NCI-H1694 treated with DMSO at 0.1 percent for 48 hours (cell line): ENCODE data around the gene C5orf22.
"Not testable (repeated sequence)": the region's sequence is repeated elsewhere in the genome, so short reads cannot be mapped to it uniquely, and the experiment has no call there.

Experiments
- DNase-seq: peaks from one replicate; lab custom pipeline; 2025; lab: John Stamatoyannopoulos, UW

C5orf22 gene

GRCh38 chr5:31554552-31554951, 22.5 kb downstream of the C5orf22 start:
- no peak for DNase-seq

- no peak for DNase-seq
Measured at GRCh38 chr5:31556461-31556860, 24.4 kb downstream of the C5orf22 start.

GRCh38 chr5:31559942-31560341, 27.8 kb downstream of the C5orf22 start:
- DNase-seq = no peak

GRCh38 chr5:31561946-31562345, 29.8 kb downstream of the C5orf22 start:
- DNase-seq = no peak

- no peak for DNase-seq
Measured at GRCh38 chr5:31563216-31563615, 31.1 kb downstream of the C5orf22 start.

- not testable (repeated sequence) for DNase-seq
Measured at GRCh38 chr5:31566362-31566761, 34.3 kb downstream of the C5orf22 start.

- no peak for DNase-seq
Measured at GRCh38 chr5:31568302-31568835, 36.3 kb downstream of the C5orf22 start.

GRCh38 chr5:31569068-31569467, 37.0 kb downstream of the C5orf22 start:
- no peak for DNase-seq

- no peak for DNase-seq
Measured at GRCh38 chr5:31573494-31574142, 41.5 kb downstream of the C5orf22 start.

- no peak for DNase-seq
Measured at GRCh38 chr5:31574772-31575171, 42.7 kb downstream of the C5orf22 start.

- DNase-seq = no peak
Measured at GRCh38 chr5:31577438-31577837, 45.3 kb downstream of the C5orf22 start.

GRCh38 chr5:31579558-31579957, 47.5 kb downstream of the C5orf22 start:
- DNase-seq = no peak

GRCh38 chr5:31581498-31582099, 49.5 kb downstream of the C5orf22 start:
- DNase-seq = peak; percentile 67

GRCh38 chr5:31583129-31583528, 51.0 kb downstream of the C5orf22 start:
- no peak for DNase-seq

GRCh38 chr5:31585166-31585894, 53.2 kb downstream of the C5orf22 start:
- DNase-seq = no peak

- DNase-seq = no peak
Measured at GRCh38 chr5:31585895-31586270, 53.8 kb downstream of the C5orf22 start.

- no peak for DNase-seq
Measured at GRCh38 chr5:31587546-31587945, 55.4 kb downstream of the C5orf22 start.

- no peak for DNase-seq
Measured at GRCh38 chr5:31593665-31594064, 61.6 kb downstream of the C5orf22 start.

- no peak for DNase-seq
Measured at GRCh38 chr5:31596354-31596753, 64.3 kb downstream of the C5orf22 start.

- no peak for DNase-seq
Measured at GRCh38 chr5:31598640-31599611, 66.8 kb downstream of the C5orf22 start.

GRCh38 chr5:31602305-31602704, 70.2 kb downstream of the C5orf22 start:
- DNase-seq = not testable (repeated sequence)

- DNase-seq = no peak
Measured at GRCh38 chr5:31604240-31604639, 72.1 kb downstream of the C5orf22 start.
